Endothelial cell (in vitro differentiated cells): Measurements from ENCODE around the gene PEX5L. TPM values are rescaled to one million over a fixed set of nuclear protein-coding genes. Genes with fewer than 3 reads are reported as not detected.

Experiments
- DNase-seq: peaks from one replicate; pipeline ENCODE4 v3.0.0; 2021; ENCODE audit warnings: low spot score
- H3K27ac Mint-ChIP-seq: one replicate; pipeline ENCODE4 v1.8.0; 2021; ENCODE audit warnings: mixed read lengths, inconsistent platforms; ENCODE audit not compliant: unreplicated experiment
- H3K27me3 Mint-ChIP-seq: one replicate; pipeline ENCODE4 v1.8.0; 2021; ENCODE audit warnings: mild to moderate bottlenecking, moderate library complexity, mixed read lengths, inconsistent platforms; ENCODE audit not compliant: unreplicated experiment
- H3K36me3 Mint-ChIP-seq: one replicate; pipeline ENCODE4 v1.8.0; 2021; ENCODE audit warnings: mild to moderate bottlenecking, low read depth, mixed read lengths, inconsistent platforms; ENCODE audit not compliant: unreplicated experiment
- H3K4me1 Mint-ChIP-seq: one replicate; pipeline ENCODE4 v1.8.0; 2021; ENCODE audit warnings: mild to moderate bottlenecking, mixed read lengths, inconsistent platforms; ENCODE audit not compliant: unreplicated experiment
- H3K4me3 Mint-ChIP-seq: one replicate; pipeline ENCODE4 v1.8.0; 2021; ENCODE audit warnings: mild to moderate bottlenecking, mixed read lengths, inconsistent platforms; ENCODE audit not compliant: unreplicated experiment
- H3K9me3 Mint-ChIP-seq: one replicate; pipeline ENCODE4 v1.8.0; 2021; ENCODE audit warnings: mixed read lengths, inconsistent platforms; ENCODE audit not compliant: unreplicated experiment
- total RNA-seq: library from RNA; stranded (reverse); fragmentation: NEBNext Ultra II Directional; extraction: Animal tissue kit (Norgen Biotek cat#: 25700); gene quantifications from one replicate; pipeline ENCODE4 v1.2.1, GENCODE V29; 2021; ENCODE audit not compliant: unreplicated experiment
- TF ChIP-seq, protein P1 (sequence below): fragments of 200-600 bp; sonication (generic); IDR thresholded peaks from one replicate; pipeline ENCODE4 v1.5.0; 2021; ENCODE audit warnings: antibody characterized with exemption; ENCODE audit not compliant: unreplicated experiment

Gene PEX5L
- total RNA-seq, 1 donor from 2014 or later, result 5.2 TPM

DNA sequence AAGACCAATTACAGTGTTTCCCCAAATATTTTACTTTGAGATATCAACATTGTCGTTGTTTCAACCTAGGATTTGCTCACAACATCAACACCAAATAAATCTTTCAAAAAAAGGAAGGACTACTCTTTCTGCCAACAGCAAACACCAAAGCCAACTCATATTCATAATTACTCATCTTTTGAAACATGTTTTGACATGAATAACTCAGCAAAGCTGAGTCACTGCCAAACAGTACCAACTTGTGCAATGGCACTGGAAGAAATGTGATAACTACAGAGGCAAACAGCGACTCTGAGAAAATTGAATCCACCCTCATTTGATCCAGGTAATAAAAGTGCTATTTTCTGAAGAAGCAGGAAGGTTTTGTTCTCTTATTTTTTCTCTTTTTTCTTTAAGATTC, 67.2 kb downstream of the PEX5L start:
- Mint-ChIP-seq H3K4me1 (peaks cover 7% of the 10 kb centered on the region), H3K4me3 (no peak overlapping the region), H3K27me3 (no peaks in the 10 kb centered on the region), H3K36me3 (no peaks in the 10 kb centered on the region), H3K9me3 (no peaks in the 10 kb centered on the region), H3K27ac (no peak overlapping the region)
- DNase-seq, result no peak
- TF ChIP-seq, protein P1, sequence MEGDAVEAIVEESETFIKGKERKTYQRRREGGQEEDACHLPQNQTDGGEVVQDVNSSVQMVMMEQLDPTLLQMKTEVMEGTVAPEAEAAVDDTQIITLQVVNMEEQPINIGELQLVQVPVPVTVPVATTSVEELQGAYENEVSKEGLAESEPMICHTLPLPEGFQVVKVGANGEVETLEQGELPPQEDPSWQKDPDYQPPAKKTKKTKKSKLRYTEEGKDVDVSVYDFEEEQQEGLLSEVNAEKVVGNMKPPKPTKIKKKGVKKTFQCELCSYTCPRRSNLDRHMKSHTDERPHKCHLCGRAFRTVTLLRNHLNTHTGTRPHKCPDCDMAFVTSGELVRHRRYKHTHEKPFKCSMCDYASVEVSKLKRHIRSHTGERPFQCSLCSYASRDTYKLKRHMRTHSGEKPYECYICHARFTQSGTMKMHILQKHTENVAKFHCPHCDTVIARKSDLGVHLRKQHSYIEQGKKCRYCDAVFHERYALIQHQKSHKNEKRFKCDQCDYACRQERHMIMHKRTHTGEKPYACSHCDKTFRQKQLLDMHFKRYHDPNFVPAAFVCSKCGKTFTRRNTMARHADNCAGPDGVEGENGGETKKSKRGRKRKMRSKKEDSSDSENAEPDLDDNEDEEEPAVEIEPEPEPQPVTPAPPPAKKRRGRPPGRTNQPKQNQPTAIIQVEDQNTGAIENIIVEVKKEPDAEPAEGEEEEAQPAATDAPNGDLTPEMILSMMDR, result no peak

DNA sequence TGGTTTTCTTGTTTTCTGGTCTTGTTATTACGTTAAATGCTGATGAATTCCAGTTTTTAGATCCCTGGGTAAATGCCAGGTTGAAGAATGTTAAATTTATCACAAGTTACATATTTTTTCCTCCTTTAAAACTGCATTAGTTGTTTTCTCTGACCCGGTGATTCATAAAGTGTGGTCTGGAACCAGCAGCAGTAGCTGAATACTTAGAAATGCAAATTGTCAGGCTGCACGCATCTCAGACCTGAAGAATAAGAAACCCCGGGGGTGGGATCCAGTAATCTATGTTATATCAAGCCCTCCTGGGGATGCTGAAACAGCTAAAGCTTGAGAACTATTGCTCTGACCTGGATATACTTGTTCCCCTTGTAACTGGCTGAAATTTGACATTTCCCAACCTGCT, 69.1 kb downstream of the PEX5L start:
- Mint-ChIP-seq H3K9me3 (no peaks in the 10 kb centered on the region), H3K27me3 (no peaks in the 10 kb centered on the region), H3K36me3 (no peaks in the 10 kb centered on the region), H3K4me3 (no peak overlapping the region), H3K4me1 (peaks cover 6% of the 10 kb centered on the region), H3K27ac (no peak overlapping the region)
- TF ChIP-seq, protein P1, result no peak
- no peak for DNase-seq

DNA sequence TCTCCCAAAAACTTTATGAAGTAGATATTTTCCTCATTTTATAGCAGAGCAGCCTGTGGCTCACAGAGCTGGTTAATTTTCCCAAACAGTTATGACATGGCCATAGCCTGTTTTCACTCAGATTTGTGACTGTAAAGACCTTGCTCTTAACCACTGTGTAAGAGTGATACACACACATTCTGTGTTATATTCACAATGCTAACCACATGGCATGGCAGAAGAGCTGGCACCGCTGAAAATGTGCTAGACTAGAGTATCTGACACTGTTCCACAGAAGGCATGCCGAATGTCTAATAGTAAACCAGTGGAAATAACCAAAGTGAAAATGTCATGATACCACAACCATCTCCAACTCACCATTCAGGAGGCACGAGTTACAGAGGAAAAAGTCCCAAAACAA, 71.8 kb downstream of the PEX5L start:
- H3K36me3 Mint-ChIP-seq, result no peaks in the 10 kb centered on the region
- DNase-seq, result no peak
- TF ChIP-seq, protein P1, result no peak
- H3K4me1 Mint-ChIP-seq, result peaks cover 9% of the 10 kb centered on the region
- H3K27ac Mint-ChIP-seq, result no peak overlapping the region
- no peak overlapping the region for H3K4me3 Mint-ChIP-seq
- no peaks in the 10 kb centered on the region for H3K27me3 Mint-ChIP-seq
- no peaks in the 10 kb centered on the region for H3K9me3 Mint-ChIP-seq

DNA sequence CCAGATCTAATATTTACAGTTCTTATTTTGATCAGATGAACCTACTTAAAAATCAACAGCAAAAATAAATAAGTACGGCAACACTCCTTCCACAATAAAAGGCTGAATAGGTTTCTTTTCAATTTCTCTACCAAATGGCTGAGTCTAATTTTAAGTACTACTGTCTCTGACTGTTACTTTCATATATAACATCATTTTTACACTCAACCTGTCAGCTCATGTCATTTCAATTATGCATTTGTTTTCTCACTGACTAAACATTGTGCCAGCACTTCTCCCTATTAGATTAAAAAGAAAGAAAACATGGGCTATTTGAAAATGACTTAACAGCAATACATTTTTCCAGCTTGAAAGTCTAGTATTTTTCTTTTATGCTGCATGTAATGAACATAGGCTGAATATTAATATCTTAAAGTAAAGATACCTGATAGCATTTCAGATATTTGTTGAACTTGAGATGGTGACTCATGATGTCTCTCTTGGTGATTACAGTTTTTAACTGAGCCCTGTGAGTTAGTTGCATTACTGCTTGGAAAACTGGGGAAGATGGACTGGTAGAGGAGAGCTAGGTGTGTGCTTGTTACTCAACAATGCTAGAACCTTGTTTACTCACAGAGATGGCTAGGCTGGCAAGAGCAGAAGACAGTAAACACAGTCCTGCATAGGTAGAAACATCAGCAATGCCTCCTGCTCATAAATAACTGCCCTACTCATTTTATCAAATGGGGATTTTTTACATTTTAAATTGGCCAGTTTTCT, 73.9 kb downstream of the PEX5L start:
- H3K27me3 Mint-ChIP-seq, result no peaks in the 10 kb centered on the region
- H3K4me3 Mint-ChIP-seq, result no peak overlapping the region
- H3K9me3 Mint-ChIP-seq, result no peaks in the 10 kb centered on the region
- DNase-seq, result no peak
- H3K36me3 Mint-ChIP-seq, result no peaks in the 10 kb centered on the region
- TF ChIP-seq, protein P1, result no peak
- no peak overlapping the region for H3K27ac Mint-ChIP-seq
- H3K4me1 Mint-ChIP-seq, result peaks cover 9% of the 10 kb centered on the region

DNA sequence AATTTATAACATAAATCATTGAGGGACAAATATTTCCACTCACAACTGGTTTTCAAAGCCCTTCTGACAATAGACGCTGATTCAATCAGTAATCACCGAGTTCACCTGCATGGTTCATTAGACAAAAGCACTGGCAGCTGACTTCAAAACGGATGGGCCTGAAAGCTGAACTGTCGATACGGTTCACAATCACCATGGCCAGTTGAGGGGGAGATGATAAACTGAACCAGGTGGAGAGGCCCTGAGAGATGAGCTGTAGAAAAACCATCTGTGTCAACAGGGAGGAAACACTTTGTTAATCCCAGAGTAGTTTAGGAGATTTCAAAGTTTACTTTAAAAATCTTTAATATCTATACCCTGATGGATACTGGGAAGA, 75.0 kb downstream of the PEX5L start:
- DNase-seq, result no peak
- no peaks in the 10 kb centered on the region for H3K36me3 Mint-ChIP-seq
- no peaks in the 10 kb centered on the region for H3K27me3 Mint-ChIP-seq
- TF ChIP-seq, protein P1, result no peak
- peaks cover 9% of the 10 kb centered on the region for H3K4me1 Mint-ChIP-seq
- H3K4me3 Mint-ChIP-seq, result no peak overlapping the region
- no peaks in the 10 kb centered on the region for H3K9me3 Mint-ChIP-seq
- H3K27ac Mint-ChIP-seq, result no peak overlapping the region
